Hair follicular keratinocyte (primary cell): ENCODE results near the gene RABEP2. TPM values are rescaled to one million over a fixed set of nuclear protein-coding genes. Genes with fewer than 3 reads are reported as not detected.

ENCODE experiments used
- total RNA-seq: library from RNA; depleted of rRNA; stranded (reverse); fragments of >200 nt; gene quantifications from 2 replicates; pipeline ENCODE4 v1.2.3, GENCODE V29; 2015

The RABEP2 gene
- total RNA-seq = 20.7 and 22.9 TPM in 2 replicates

GRCh38 chr16:28924762-28925385, at the start of gene RABEP2:
RABEP2 (minus strand) TSS chr16:28925238; CDS start chr16:28925163, 75 bp downstream.

GRCh38 chr16:28974437-28975157, 49.6 kb upstream of the RABEP2 start, which contains the start of gene SPNS1:
SPNS1 (plus strand) TSS chr16:28974778; CDS start chr16:28975152, 374 bp downstream.

GRCh38 chr16:28950648-28951409, 25.8 kb upstream of the RABEP2 start, which contains the start of gene NFATC2IP:
NFATC2IP (plus strand) TSS chr16:28950937; CDS start chr16:28951012, 75 bp downstream.

GRCh38 chr16:28931801-28932225, 6.8 kb upstream of the RABEP2 start, which contains the start of gene CD19:
CD19 (plus strand) TSS chr16:28931971; CDS start chr16:28932001, 30 bp downstream.

GRCh38 chr16:28878083-28878926, 46.7 kb downstream of the RABEP2 start, which contains the start of gene ATP2A1:
ATP2A1 (plus strand) TSS chr16:28878488; CDS start chr16:28878672, 184 bp downstream.

Other genes starting within 250 kb of the RABEP2 start
- 151 and 224 TPM in 2 replicates for gene EIF3C, start 213.8 kb downstream of the RABEP2 start, total RNA-seq
- gene NPIPB9, start 173.5 kb downstream of the RABEP2 start, total RNA-seq = 0.23 TPM in 1 of 2 replicates, not detected in the other
- 44.7 and 73.6 TPM in 2 replicates for gene ATXN2L, start 102.2 kb downstream of the RABEP2 start, total RNA-seq
- 178 and 257 TPM in 2 replicates for gene TUFM, start 78.9 kb downstream of the RABEP2 start, total RNA-seq
- gene SH2B1, start 61.4 kb downstream of the RABEP2 start, total RNA-seq = 13.8 and 20.2 TPM in 2 replicates
- 0.19 and 0.39 TPM in 2 replicates for gene ATP2A1, start 46.8 kb downstream of the RABEP2 start, total RNA-seq
- gene CD19, start 6.7 kb upstream of the RABEP2 start, total RNA-seq = not detected in 2 replicates
- gene NFATC2IP, start 25.7 kb upstream of the RABEP2 start, total RNA-seq = 20.5 and 22.0 TPM in 2 replicates
- gene SPNS1, start 49.5 kb upstream of the RABEP2 start, total RNA-seq = 25.2 and 31.9 TPM in 2 replicates
- gene LAT, start 59.8 kb upstream of the RABEP2 start, total RNA-seq = 0.16 TPM in 1 of 2 replicates, not detected in the other